Measurements from ENCODE around the gene PDE1C. TPM values are rescaled to one million over a fixed set of nuclear protein-coding genes. Genes with fewer than 3 reads are reported as not detected.

Gene PDE1C
- total RNA-seq, 1 experiment from 2014 or later = 19.1 TPM

DNA sequence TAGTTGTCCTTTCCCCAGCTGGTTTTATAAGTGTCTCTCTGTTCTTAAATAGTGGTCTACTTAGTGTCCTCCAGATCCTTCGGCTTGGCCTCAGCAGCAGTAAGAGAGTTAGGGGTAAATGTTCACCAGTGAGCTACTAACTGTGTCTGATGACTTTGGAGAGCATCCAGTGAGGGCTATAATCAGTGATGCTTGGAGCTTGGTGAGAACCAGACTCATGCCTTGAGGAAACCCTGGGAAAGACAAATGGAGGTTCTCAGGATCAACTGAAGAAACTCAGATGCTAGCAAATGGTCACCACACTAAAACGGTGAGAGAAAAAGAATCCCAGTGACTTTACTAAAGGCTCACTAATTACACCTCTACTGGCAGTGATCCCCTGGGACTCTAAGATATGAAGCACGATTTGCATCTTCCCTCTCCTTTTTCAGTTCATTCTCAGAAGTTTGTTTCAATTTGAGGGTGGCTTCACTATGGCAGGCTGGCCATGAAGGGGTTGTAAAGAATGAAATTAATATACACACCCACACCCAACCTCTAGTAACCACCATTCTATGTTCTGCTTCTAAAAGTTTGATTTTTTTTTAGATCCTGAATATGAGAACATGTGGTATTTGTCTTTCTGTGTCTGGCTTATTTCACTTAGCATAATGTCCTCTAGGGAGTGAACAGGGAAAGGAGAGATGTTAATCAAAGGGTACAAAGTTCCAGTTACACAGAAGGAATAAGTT, 177.9 kb downstream of the PDE1C start:
- no peak for DNase-seq (ENCODE audit: low read depth)

DNA sequence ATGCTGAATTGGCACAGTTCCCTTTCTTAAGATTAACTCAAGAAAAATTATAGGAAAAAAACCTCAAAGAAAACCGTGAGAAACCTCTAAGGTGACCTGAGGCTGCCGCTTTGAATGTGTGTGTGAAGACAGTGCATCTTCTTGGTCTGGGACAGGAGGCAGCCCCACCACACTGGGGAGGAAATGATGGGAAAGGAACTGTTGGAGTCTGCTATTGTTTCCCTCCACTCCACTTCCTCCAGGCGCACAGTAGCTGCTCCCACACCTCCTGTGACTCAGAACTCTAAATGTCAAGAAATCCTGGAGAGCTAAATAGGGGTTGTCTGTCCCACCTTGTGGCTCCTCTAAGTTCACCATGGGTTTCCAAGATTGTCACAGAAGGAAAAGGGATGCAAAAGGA, 179.4 kb downstream of the PDE1C start:
- peak; percentile 57 for DNase-seq (ENCODE audit: low read depth)

DNA sequence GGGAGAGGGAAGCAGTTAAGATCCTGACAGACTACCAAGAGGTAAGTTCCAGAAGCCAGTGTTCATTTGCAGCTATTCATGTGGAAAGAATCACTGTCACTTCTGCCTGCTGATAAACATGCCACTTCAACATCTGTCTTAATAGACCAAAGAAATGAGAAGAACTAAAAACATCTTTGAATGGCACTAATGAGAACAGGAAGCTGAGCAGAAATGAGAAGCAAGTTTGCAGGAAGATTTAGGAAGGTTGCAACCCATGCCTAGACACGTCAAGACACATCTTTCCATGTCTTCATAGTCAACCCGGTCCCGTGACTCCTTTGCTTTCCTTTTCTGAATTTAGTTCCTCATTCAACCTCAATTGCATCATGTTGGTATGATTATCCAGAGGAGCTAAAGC, 180.0 kb downstream of the PDE1C start:
- no peak for DNase-seq (ENCODE audit: low read depth)

DNA sequence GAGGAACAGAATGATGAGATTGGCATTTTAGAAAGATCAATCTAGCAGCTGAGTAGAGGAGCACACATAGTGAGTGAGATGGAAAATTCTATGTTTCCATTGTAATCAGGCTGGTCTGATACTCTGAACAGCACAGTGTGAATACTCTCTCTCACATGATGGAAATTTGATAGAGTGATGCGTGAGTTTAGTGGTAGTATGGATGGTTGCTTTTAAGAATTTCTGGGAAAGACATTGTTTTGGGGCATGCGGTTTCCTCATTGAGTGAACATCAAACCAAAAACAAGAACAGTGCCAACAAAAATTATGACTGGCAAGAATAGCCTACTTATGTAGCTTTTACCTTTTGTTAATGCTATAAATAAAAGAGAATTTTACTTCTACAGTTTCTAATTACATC, 183.2 kb downstream of the PDE1C start:
- no peak for DNase-seq (ENCODE audit: low read depth)

DNA sequence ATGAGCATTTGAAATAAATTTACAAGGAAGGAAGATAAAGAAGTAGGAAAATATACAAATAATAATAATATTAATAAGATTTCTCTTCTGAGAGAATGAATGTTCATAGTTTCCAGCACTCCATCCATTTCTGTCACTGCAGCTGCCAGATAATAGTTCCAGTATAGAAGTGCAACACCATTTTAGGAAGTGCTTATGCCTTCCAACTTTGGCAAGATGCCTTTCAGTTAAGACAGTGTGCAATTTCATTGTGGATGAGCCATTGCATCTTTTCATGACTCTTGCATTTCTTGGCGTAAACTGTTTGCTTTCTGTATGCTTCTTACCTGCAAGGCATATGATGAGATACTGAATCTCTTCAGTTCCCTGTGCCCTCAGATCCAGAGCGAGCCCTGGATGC, 185.0 kb downstream of the PDE1C start:
- peak; percentile 34 for DNase-seq (ENCODE audit: low read depth)

DNA sequence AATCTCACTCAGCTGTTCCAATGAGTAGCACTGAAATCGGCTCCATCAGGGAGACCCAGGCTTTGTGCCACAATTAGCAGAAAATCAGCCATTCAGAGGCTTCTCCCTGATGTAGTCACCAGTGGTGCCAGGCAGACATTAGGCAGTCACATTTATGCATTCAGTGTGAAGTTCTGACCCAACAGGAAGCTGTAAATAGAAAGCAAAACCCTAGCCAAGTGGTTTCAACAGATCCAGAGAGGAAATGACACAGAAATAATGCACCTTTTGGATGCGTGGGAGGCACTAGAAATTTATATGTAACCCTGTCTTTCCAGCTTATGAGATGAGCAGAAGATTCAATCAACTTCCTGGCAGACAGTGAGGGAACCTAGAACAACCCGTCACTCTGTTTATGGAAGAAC, 186.4 kb downstream of the PDE1C start:
- peak; percentile 88 for DNase-seq (ENCODE audit: low read depth)

DNA sequence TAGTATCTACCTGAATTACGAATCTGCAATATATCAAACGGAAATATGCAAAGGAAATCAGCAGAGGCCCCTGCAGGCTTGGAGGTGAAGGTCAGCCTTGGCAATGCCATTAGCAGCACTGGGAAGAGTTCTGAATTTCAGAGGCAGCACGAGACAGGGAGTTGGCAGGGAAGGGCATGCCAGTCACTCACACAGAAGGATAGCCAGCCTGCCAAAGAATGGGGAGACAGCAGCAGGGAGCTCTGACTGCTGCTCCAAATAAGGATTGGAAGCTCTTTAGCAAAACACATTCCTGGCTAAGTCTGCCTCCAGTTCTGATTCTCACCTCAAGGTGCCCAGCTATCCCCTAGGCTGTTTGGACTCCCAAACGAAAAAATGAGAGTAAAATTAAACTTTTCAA, 188.0 kb downstream of the PDE1C start:
- peak; percentile 78 for DNase-seq (ENCODE audit: low read depth)

DNA sequence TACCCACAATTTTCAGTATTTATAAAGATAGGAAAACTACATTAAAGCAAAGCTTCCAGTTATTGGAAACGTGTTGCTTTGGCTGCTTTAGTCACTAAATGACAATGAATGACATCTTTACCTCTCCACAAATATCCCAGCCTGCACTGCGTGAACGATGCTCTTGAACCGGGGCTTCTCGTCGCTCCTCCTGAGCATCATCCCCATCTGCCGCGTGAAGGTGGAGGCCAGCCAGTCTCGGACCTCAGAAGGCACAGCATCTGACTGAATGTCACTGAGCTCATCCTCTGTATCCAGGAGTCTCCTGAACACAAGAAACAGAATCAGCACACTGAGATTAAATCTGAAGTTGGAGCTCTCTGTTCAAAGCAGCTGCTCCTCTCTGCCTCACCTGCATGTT, 191.3 kb downstream of the PDE1C start:
- DNase-seq (ENCODE audit: low read depth) = no peak

DNA sequence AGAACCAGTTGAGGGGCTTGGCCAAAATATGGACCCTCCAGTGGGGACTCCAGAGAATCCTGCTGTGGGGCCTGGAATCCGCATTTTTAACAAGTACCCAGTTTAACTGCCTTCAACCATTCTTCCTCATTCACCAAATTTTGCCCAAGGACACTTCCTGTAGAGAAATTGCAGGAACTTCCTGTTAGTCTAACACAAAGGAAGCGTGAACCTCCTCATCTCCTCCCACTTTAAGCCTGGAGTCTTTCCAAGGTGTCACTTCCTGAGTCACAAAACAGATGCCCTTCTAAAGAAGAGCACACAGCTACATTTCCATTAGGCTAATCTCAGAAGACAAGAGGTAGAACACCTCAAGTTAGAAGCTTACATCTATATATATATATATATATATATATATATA, 194.8 kb downstream of the PDE1C start:
- DNase-seq (ENCODE audit: low read depth) = peak; percentile 84

DNA sequence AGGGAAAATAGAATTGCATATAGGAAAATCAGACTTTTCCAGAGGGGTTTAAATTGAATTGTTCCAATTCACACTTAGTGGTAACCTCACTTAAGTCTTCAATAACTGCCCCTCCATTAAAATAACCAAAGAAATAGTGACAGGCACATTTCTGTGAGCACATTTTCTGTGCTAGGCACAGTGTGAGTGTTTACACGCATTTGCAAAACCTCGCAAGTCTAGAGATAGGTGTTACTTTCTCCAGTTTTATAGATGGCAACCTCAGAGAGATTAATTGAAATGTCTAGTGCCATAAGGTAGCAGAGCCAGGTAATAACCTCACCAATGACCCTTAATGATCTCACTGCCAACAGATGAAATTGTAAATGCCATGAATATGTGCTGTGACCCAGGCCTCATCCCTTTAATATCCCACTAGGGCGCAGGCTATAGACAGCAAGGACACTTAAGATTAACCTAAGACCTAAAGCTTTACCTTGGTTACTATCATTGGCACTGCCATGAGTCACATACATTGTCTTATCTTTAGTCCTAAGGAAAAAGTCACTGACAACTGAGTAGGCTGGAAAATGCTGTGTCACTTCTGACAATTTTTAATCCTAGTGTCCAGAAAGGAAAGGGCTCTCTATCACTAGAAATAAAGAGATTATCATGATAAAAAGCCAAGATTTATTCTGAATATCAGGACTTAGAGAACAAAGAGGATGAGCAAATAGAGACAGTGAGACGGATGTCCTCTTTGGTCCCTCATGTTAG, 195.4 kb downstream of the PDE1C start:
- no peak for DNase-seq (ENCODE audit: low read depth)

DNA sequence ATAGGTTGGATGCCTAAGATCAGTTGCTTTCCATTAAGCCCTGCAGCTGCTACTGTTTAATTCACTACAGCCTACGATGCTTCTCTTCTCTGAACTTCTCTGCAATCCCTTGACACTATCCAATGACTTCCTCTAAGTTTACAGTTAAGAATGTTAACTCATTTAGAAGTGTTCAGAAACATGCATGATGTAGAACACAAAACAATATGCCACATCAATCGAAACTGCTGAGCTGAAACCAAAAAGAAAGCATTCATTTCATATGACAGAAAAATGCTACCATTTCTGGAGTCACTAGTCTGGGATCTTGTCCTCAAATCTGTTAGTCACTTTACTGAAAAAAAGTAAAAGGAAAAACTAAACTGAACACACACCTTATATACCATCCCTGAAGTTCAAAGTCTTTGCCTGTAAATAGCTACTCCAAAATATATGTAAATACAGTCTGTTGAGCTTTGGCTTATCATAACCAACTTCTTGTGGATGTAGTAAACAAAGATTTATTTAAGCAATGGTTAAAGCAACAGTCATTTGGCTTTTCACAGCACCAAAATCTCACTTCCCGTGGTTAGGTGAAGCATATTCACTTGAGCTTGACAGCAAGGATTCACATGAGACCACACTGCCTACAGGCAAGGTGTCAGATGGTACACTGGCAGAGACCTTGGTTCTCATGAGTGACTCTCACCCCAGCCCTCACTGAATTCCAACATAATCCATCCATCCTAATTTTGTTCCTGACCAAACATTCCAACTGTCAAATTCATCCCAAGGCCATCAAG, 196.2 kb downstream of the PDE1C start:
- peak; percentile 27 for DNase-seq (ENCODE audit: low read depth)

DNA sequence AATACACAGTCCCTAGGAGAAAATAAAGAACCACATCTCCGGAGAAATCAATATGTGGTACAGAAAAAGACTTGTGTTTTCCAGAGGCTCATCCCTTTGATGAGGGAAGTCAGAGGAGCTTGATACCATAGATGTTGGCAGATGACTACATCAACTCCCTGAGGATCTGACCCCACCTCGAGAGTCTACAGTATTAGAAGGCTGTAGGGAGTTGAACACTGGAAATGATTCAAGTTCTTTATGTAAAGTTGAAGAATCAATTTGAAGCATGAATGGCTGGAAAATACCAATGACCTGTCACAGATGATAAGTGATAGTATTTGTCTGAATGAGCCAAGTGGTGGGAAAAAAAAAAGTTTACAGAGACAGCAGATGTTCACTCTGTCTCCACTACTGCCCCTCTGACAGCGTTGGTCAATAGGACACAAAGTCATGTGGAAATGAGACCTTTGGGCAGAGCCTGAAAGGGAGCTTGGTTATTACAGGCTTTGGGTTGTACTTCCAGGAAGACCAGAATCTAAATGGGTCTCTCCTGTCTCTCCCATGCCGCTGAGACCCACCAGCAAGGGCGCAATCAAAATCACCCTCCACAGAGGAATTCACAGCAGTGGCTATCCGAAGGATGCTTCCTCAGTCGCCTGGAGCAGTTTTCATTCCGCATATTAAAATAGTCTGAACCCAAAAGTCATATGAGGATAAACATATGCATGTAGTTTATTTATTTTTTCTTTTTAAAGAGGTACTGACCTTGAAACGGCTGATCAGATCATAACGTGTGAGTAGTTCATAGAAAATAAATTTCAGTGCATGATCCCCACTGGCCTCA, 197.4 kb downstream of the PDE1C start:
- DNase-seq (ENCODE audit: low read depth) = no peak

DNA sequence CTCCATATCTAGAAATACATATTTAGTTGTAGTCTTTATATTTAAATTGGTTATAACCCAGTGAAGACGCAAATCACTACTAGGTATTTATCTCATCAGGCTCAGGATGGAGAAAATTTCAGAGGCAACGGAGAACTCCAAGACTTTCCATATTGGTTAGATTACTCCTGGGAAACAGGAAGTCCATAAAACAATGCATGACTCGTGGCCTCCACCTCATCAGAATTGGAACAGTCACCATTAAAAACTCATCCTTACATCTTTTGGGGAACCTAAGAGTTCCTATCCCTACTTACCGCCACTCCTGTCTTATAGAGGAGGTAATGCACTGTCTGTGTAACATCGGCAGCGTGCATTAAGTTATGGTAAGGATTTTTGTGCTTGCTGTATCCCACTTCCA, 205.6 kb downstream of the PDE1C start:
- peak; percentile 33 for DNase-seq (ENCODE audit: low read depth)

DNA sequence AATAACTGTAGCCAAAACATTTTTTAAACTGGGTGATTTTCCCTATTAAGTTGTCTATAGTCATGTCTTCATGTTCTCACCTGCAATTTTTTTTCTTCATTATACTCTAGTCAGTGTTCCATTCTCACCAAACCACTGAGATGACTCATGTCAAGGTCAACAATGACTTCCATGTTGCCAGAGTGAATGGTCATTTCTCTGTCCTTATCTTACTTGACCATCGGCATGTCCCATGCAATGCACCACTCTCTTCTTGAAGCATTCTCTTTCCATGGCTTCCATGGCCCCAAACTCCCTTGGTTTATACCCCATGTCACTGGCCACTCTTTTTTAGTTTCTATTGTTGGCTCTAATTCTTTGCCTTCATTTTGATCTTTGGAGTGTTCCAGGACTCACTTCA, 209.3 kb downstream of the PDE1C start:
- DNase-seq (ENCODE audit: low read depth) = peak; percentile 86

DNA sequence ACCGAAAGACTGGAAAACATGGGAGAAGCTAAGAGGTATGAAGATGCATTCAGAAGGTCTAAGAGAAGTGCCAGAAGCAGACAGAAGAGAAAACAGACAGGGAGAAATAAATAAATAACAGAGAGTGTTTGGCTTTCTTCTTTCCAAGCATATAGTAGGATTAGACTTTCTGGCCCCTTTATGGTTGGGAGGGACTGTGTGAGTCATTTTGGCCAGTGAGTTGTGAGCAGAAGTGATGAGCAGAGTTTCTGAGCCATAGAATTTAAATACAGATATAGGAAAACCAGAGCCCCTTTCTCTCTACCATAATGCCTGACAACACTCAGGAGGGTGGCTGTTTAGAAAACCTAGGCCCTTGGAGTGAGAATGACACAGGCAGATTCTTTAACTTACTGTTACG, 212.2 kb downstream of the PDE1C start:
- DNase-seq (ENCODE audit: low read depth) = peak; percentile 37

DNA sequence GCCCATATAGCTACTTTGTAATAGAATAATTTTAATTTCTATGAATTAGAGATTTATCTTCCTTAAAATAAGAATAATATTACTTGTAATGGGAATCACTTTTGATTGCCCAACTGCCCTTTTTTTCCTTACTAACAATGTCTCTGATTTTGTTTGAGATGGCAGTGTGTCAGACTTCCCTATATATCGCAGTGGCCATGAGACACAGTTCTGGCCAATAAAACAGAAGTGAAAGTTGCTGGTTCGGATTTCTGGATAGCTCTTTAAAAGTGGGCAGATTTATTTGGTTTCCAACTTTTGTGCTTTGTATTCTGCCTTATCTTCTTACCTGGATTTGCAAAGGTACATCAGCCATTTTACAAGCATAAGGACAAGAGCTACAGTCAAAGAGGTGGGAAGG, 213.0 kb downstream of the PDE1C start:
- no peak for DNase-seq (ENCODE audit: low read depth)

DNA sequence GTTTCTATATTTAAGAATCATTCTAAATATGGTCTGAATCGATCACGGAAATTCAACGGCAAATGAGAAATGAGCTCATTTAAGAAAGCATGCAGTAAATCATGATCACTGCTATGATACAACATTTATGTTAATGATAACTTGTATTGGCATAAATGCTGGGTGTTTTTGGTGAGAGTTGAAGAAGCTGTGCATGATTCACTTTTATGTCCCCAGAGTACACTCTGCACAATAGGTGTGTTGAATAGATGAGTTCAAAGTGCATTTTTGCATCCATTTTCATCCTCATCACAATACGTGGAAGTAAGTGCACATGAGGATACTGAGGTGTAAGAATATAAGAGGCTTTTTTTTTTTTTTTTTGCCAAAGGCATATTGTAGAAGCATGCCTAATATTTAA, 213.9 kb downstream of the PDE1C start:
- no peak for DNase-seq (ENCODE audit: low read depth)

DNA sequence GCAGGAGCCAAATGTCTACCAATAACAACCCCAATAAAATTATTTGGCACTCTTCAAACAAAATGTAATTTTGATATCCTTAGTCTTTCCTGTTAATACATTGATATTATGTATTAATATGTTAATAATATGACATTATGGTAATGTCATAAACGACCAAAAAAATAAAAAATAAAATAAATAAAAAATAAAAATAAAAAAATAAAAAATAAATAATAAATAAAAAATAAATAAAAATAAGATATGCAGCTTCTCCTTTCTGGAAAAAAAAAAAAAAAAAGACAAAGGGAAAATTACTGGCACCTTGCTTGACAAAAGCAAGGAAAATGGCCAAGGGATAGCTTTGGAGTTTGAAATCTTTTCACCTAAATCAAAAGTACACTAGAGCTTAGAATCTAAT, 214.7 kb downstream of the PDE1C start:
- no peak for DNase-seq (ENCODE audit: low read depth)

DNA sequence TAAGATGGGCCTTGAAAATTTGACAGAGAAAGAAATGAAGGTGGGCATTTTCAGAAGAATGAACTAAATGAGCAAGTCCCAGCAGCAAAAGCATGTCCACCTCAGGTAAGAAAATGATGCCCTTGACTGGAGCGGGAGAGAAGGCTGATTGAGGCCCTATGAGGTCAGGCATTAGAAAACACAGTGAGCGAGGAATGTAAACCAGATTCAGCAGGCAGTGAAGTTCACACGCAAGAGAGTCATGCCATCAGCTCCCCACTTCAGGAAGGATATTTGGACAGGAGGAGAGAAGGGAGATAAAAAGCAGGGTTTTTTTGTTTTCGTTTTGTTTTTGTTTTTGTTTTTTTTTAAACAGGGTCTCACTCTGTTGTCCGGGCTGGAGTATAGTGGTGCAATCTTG, 216.8 kb downstream of the PDE1C start:
- DNase-seq (ENCODE audit: low read depth) = no peak

DNA sequence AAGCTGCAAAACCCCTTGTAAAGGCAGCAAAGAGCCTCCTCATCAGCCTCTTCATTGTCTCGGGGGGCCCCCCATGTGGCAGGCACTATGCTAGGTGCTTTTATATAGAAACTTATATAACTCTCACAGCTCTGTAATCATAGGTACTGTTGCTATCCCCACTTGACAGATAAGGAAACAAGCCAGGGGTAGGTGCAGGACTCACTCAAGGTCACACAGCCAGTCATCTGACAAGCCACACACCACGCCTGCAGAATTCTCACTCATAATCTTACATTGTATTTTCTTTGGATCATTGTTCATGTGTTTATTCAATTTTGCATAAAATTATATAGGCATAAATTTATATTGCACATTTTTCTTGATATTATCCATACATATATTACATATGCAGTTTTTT, 217.7 kb downstream of the PDE1C start:
- DNase-seq (ENCODE audit: low read depth) = no peak

DNA sequence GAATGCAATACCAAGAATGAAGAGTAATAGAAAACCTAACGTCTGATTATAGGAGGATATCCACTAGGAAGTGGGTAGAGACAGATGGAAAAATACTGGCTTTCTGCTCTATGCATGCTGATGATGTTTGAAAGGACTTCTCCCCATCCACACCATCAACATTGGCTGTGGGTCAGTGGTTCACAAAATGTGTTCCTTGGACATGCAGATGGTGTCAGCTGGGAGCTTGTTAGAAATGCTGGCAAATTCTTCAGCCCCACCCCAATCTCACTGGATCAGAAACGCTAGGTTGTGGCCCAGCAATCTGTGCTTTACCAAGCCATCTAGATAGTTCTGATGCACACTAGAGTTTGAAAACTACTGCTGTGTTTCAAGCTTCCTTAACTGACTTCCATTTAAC, 219.1 kb downstream of the PDE1C start:
- no peak for DNase-seq (ENCODE audit: low read depth)

DNA sequence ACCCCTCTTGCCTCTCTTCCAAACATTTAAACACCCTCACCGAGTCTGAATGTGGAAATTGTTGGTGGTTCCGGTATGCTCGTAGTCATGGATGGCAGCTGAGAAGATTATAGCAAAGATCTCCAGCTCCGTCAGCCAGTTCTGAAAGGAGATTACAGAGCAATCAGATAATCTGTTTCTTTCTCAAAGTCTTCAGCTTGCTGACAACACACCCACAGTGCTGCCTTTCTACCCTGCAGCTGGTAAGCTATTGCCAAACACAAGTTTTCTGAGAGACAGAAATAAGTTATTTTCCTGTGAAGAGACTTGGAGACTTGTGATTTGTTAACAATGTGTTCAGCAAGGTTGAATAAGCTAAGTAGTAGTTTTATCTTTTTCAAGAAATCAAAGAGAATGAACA, 219.6 kb downstream of the PDE1C start:
- DNase-seq (ENCODE audit: low read depth) = no peak

Data from RPMI7951 (cell line).